ENCODE results near the gene FMN2.
"Not testable (repeated sequence)": the region's sequence is repeated elsewhere in the genome, so short reads cannot be mapped to it uniquely, and the experiment has no call there.

The FMN2 gene

GRCh38 chr1:240405751-240406150 is 314.1 kb downstream of the FMN2 start:
- TF ChIP-seq, protein P1, sequence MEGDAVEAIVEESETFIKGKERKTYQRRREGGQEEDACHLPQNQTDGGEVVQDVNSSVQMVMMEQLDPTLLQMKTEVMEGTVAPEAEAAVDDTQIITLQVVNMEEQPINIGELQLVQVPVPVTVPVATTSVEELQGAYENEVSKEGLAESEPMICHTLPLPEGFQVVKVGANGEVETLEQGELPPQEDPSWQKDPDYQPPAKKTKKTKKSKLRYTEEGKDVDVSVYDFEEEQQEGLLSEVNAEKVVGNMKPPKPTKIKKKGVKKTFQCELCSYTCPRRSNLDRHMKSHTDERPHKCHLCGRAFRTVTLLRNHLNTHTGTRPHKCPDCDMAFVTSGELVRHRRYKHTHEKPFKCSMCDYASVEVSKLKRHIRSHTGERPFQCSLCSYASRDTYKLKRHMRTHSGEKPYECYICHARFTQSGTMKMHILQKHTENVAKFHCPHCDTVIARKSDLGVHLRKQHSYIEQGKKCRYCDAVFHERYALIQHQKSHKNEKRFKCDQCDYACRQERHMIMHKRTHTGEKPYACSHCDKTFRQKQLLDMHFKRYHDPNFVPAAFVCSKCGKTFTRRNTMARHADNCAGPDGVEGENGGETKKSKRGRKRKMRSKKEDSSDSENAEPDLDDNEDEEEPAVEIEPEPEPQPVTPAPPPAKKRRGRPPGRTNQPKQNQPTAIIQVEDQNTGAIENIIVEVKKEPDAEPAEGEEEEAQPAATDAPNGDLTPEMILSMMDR (IDR thresholded peaks at IDR 0.05): no peak
- H3K4me3 Mint-ChIP-seq: peak overlapping the region; percentile 53

GRCh38 chr1:240407407-240407806 is 315.7 kb downstream of the FMN2 start:
- DNase-seq: no peak
- no peaks in the 10 kb centered on the region for H3K27me3 Mint-ChIP-seq (ENCODE audit: low read depth, poor library complexity)

More at GRCh38 chr1:240405751-240406150, 314.1 kb downstream of the FMN2 start:
- Mint-ChIP-seq H3K4me1 (no peaks in the 10 kb centered on the region), H3K36me3 (ENCODE audit: low read depth) (no peaks in the 10 kb centered on the region), H3K27me3 (ENCODE audit: low read depth, poor library complexity) (no peaks in the 10 kb centered on the region), H3K27ac (peak overlapping the region; percentile 70), H3K9me3 (no peaks in the 10 kb centered on the region)
- no peak for DNase-seq

DNA sequence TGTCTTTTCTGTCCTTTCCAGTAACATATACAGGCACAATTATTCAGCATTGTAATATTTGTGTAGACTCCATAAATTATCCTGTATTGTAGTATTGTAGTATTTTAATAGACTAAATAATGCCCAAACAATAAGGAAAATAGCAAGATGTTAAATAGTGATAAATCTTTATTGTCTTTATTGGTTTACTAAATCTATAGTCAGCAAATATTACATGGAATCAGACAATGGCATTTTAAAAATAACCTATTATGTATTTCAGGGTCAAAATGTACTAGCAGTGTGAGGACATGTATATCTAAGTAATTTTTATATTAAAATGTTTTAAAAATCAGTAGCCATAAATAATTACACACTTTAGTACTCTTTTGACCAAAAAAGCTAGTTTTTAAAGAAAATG is 317.9 kb downstream of the FMN2 start:
- Mint-ChIP-seq H3K4me1 (no peaks in the 10 kb centered on the region), H3K27me3 (ENCODE audit: low read depth, poor library complexity) (no peaks in the 10 kb centered on the region), H3K27ac (no peak overlapping the region), H3K36me3 (ENCODE audit: low read depth) (no peaks in the 10 kb centered on the region), H3K9me3 (no peaks in the 10 kb centered on the region), H3K4me3 (no peak overlapping the region)
- DNase-seq: no peak
- TF ChIP-seq, protein P1 (IDR thresholded peaks at IDR 0.05): no peak

More at GRCh38 chr1:240407407-240407806, 315.7 kb downstream of the FMN2 start:
- H3K4me1 Mint-ChIP-seq: no peaks in the 10 kb centered on the region
- H3K36me3 Mint-ChIP-seq (ENCODE audit: low read depth): no peaks in the 10 kb centered on the region
- H3K9me3 Mint-ChIP-seq: no peaks in the 10 kb centered on the region
- H3K4me3 Mint-ChIP-seq: no peak overlapping the region
- no peak overlapping the region for H3K27ac Mint-ChIP-seq
- TF ChIP-seq, protein P1 (IDR thresholded peaks at IDR 0.05): no peak

GRCh38 chr1:240413732-240414131 is 322.0 kb downstream of the FMN2 start:
- no peak overlapping the region for H3K27ac Mint-ChIP-seq
- no peak for DNase-seq
- no peaks in the 10 kb centered on the region for H3K9me3 Mint-ChIP-seq
- no peaks in the 10 kb centered on the region for H3K4me1 Mint-ChIP-seq
- H3K4me3 Mint-ChIP-seq: no peak overlapping the region
- H3K36me3 Mint-ChIP-seq (ENCODE audit: low read depth): no peaks in the 10 kb centered on the region
- TF ChIP-seq, protein P1 (IDR thresholded peaks at IDR 0.05): no peak
- H3K27me3 Mint-ChIP-seq (ENCODE audit: low read depth, poor library complexity): no peaks in the 10 kb centered on the region

DNA sequence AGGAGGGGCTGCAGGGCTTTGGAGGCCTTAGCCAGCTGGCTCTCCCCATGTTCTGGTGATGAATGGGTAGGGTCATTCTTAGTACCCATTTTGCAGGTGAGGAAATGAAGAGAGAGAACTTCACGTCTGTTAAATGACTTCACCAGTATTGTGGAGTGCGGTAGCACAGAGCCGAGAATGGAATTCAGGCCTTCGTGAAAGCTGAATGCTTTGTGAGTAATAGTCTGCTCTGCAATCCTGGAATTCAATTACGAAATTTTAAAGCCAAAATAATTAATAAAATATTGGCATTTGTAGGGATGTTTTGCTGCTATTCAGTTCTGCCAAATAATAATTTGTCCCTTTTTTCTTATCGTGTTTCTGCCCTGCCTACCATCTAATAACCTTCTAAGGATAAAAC is 322.6 kb downstream of the FMN2 start:
- no peaks in the 10 kb centered on the region for H3K36me3 Mint-ChIP-seq (ENCODE audit: low read depth)
- TF ChIP-seq, protein P1 (IDR thresholded peaks at IDR 0.05): no peak
- no peaks in the 10 kb centered on the region for H3K4me1 Mint-ChIP-seq
- no peak overlapping the region for H3K27ac Mint-ChIP-seq
- no peak for DNase-seq
- H3K4me3 Mint-ChIP-seq: no peak overlapping the region
- no peaks in the 10 kb centered on the region for H3K27me3 Mint-ChIP-seq (ENCODE audit: low read depth, poor library complexity)
- H3K9me3 Mint-ChIP-seq: no peaks in the 10 kb centered on the region

GRCh38 chr1:240415011-240415410 is 323.3 kb downstream of the FMN2 start:
- H3K4me1 Mint-ChIP-seq; H3K27me3 Mint-ChIP-seq (ENCODE audit: low read depth, poor library complexity); H3K9me3 Mint-ChIP-seq; H3K4me3 Mint-ChIP-seq; H3K27ac Mint-ChIP-seq; H3K36me3 Mint-ChIP-seq (ENCODE audit: low read depth); DNase-seq: not testable (repeated sequence)

Data from nephron progenitor cell (in vitro differentiated cells).